Ishikawa (cell line): ENCODE data around the gene NBEAL2.

ENCODE experiments used
- CEBPB ChIP-seq: IDR thresholded peaks from 2 replicates; pipeline ENCODE4 v1.6.1; 2012
- CREB1 ChIP-seq: IDR thresholded peaks from 2 replicates; pipeline ENCODE4 v1.6.1; 2012; ENCODE audit warnings: low read depth
- EGR1 ChIP-seq: IDR thresholded peaks from 2 replicates; pipeline ENCODE4 v1.6.1; 2012
- EP300 ChIP-seq: IDR thresholded peaks from 2 replicates; pipeline ENCODE4 v1.6.1; 2012; ENCODE audit warnings: borderline replicate concordance
- FOXM1 ChIP-seq: IDR thresholded peaks from 2 replicates; pipeline ENCODE4 v1.6.1; 2012; ENCODE audit warnings: low read depth, borderline replicate concordance
- MAX ChIP-seq: IDR thresholded peaks from 2 replicates; pipeline ENCODE4 v1.6.1; 2012
- NFIC ChIP-seq: IDR thresholded peaks from 2 replicates; pipeline ENCODE4 v1.6.1; 2012
- RAD21 ChIP-seq: IDR thresholded peaks from 2 replicates; pipeline ENCODE4 v1.6.1; 2012; ENCODE audit warnings: low read depth
- REST ChIP-seq: IDR thresholded peaks from 2 replicates; pipeline ENCODE4 v1.6.1; 2012; ENCODE audit warnings: low read depth, mild to moderate bottlenecking
- TAF1 ChIP-seq: IDR thresholded peaks from 2 replicates; pipeline ENCODE4 v1.6.1; 2012; ENCODE audit warnings: low read depth, mild to moderate bottlenecking
- TCF12 ChIP-seq: IDR thresholded peaks from 2 replicates; pipeline ENCODE4 v1.6.1; 2012; ENCODE audit warnings: low read depth
- TEAD4 ChIP-seq: IDR thresholded peaks from 2 replicates; pipeline ENCODE4 v1.6.1; 2012
- USF1 ChIP-seq: IDR thresholded peaks from 2 replicates; pipeline ENCODE4 v1.6.1; 2012
- YY1 ChIP-seq: IDR thresholded peaks from 2 replicates; pipeline ENCODE4 v1.6.1; 2012; ENCODE audit warnings: low read depth
- ZBTB7A ChIP-seq: IDR thresholded peaks from 2 replicates; pipeline ENCODE4 v1.6.1; 2012; ENCODE audit warnings: low read depth

Gene NBEAL2

GRCh38 chr3:46989146-46989810 lies 9.8 kb downstream of the NBEAL2 start:
- TF ChIP-seq CREB1 (no peak), TCF12 (no peak), NFIC (no peak), ZBTB7A (no peak), REST (no peak), RAD21 (no peak), USF1 (no peak), FOXM1 (no peak), CEBPB (no peak), MAX (no peak), EP300 (no peak), TAF1 (no peak), TEAD4 (no peak)

- TF ChIP-seq TAF1 = no peak
- TF ChIP-seq ZBTB7A = no peak
- no peak for TF ChIP-seq EGR1
- no peak for TF ChIP-seq TEAD4
- no peak for TF ChIP-seq REST
- no peak for TF ChIP-seq TCF12
- no peak for TF ChIP-seq NFIC
- no peak for TF ChIP-seq CREB1
Observed at GRCh38 chr3:46990573-46991374, 11.3 kb downstream of the NBEAL2 start.

- TF ChIP-seq CEBPB (no peak), CREB1 (no peak), EGR1 (no peak), NFIC (no peak), TAF1 (no peak), YY1 (no peak), TEAD4 (no peak), EP300 (no peak), ZBTB7A (no peak), REST (no peak), MAX (no peak), FOXM1 (no peak), RAD21 (no peak), TCF12 (no peak), USF1 (no peak)
Observed at GRCh38 chr3:46991406-46992165, 12.1 kb downstream of the NBEAL2 start.

- TF ChIP-seq FOXM1 (no peak), RAD21 (no peak), USF1 (no peak), CEBPB (no peak), REST (no peak), YY1 (no peak), ZBTB7A (no peak)
Observed at GRCh38 chr3:46992231-46992630, 12.8 kb downstream of the NBEAL2 start.
